Stimulated activated naive CD8-positive, alpha-beta T cell treated with anti-CD3 and anti-CD28 coated beads, Interleukin-15, Interleukin-2, amounts not matched to agents 100 U/mL and 50 U/mL, for 24 hours (primary cell): Measurements from ENCODE around the gene LHFPL3.
"Not testable (repeated sequence)": the region's sequence is repeated elsewhere in the genome, so short reads cannot be mapped to it uniquely, and the experiment has no call there.

ENCODE experiments used
- ATAC-seq: fragments of 150-1000 bp; cut with Tn5 transposase; one replicate; pipeline ENCODE4 v1.10.0; 2021
- DNase-seq: peaks from one replicate; pipeline ENCODE4 v3.0.0; 2021

Gene LHFPL3

DNA sequence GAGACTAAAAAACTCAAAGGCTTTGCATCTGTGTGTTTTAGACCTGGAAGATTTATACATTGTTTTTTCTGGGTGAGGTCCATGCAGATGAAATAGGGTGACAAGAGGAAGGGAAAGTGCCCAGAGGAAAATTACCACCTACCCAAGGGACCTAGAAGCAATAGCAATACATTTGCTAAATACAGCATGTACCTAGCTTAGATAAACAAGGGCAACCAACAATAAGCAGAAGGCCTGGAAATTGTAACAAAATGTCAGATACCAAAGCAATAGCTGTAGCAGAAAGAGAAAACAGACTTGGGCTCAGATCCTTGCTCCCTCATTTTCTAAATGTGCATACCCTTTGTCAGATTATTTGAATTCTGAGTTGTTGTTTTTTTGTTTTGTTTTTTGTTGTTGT lies 367.2 kb downstream of the LHFPL3 start:
- DNase-seq (no peak), ATAC-seq (no peak)

DNA sequence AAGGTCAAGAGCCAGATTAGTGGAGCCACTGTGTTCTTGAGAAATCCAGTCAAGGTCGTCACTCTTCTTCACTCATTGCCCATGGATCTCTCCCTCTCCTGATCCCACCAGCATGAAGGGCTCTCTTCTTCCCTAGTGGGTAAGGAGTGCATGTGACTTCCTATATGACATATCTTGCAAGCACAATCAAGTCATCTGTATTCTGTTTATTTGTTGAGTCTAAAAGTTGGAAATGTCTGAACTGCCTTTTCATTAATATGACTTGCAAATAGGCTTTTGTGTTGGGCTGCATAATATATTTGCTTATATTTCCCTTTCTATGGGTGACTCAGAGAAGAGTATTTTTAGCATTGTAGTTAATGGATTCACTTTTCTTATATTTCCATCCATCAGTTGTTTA lies 371.9 kb downstream of the LHFPL3 start:
- DNase-seq (no peak), ATAC-seq (no peak)

GRCh38 chr7:104721027-104721426 lies 392.6 kb downstream of the LHFPL3 start:
- DNase-seq, ATAC-seq: not testable (repeated sequence)

- no peak for ATAC-seq
- no peak for DNase-seq
These were observed 394.6 kb downstream of the LHFPL3 start for GRCh38 chr7:104723001-104723400.

DNA sequence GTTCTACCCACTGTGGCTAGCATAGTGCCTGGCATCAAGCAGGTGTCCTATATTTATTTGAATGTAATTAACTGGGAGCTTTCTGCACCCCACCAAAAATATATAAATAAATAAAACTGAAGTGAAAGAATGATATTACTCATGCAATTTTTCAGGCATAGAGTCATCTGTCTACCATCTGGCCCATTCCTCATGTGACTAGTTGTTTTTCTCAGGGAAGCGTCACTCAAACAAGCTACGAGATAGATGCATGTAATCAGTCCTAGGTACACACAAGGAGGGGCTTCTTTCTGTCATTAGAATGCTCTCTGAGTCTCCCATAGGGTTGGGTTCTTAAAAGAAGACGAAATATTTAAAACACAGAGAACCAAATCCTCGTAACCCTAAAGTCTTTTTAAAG lies 430.1 kb downstream of the LHFPL3 start:
- no peak for ATAC-seq

GRCh38 chr7:104761892-104762291 lies 433.5 kb downstream of the LHFPL3 start:
- DNase-seq (no peak), ATAC-seq (no peak)

More for the DNA sequence above, 430.1 kb downstream of the LHFPL3 start:
- no peak for DNase-seq

DNA sequence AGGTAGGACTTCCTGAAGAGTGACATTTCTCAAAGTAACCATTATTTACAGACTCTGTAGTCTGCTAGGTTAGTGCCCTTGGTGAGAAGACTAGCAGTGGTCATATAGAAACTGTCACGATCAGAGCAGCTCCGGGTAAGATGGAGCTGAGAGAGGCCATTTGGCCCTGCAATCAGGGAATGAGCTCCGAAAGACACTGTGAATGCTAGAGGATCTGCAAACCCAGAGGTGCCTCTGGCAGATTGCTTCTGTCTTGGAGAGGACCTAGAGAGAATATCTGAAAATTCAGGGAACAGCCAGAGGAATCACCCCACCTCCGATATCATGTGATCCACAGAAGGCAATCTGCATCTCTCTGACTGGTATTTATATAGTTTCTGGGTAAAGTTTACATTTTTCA lies 438.7 kb downstream of the LHFPL3 start:
- ATAC-seq: no peak
- DNase-seq: no peak

- no peak for ATAC-seq
These were observed 439.6 kb downstream of the LHFPL3 start for GRCh38 chr7:104767826-104768536.

DNA sequence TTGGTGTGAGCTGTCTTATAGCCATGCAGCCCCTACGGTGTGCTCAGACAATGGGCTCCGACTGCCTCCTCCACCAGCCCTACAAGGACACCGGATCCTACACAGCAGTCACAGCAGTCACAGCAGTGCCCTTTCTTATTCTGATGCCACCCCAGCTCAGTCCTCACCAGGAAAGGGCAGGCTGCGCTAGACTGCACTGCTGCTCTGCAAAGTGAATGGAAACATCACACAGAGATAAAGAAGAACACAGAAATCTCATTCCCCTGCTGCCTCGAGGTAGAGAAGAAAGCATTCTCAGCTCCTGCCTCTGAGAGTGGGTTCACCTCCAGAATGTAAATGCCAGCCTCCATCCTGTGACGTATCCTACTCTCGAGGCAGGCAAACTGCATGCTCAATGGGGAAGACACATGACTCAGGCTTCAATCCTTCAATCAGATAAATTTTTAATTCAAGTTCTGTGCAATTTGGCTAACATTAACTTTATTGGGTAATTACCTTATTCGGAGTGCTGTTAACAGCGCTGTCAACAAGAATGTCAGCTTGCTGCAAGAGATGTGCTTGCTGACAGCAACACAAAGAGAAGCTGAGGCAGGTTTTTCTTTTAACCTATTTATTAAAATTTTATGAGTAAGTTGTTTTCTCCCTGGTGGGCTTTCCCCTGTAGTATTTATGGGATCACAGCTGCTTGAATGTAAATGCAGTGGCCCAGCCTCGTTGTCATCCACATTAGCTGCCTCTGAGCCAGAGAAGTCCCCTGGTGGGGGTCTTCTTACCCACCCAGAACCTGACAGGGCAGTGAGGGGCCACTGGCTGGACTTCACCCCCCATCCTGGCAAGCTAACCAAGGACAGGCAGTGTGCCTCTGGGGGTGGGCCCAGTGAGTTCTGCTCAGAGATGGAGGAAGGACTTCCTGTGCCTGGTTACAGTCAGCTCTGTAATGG lies 444.3 kb downstream of the LHFPL3 start:
- DNase-seq (no peak), ATAC-seq (no peak)

More at GRCh38 chr7:104767826-104768536, 439.6 kb downstream of the LHFPL3 start:
- DNase-seq: no peak

DNA sequence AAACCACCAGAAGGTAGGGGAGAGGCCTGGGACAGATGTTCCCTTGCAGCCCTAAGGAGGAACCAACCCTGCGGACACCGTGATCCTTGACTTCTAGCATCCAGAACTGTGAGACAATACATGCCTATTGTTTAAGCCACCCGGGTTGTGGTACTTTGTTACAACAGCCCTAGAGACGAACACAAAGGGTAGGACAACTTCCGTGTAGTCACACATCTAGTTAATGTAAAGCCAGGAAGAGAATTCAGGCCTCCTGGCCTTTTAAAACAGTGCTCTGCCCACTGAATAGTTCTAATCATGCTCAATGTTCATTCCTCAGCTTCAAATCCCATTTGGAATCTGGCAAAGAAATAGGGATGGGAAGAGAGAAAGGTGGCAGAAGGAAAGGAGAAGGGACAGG lies 445.4 kb downstream of the LHFPL3 start:
- no peak for ATAC-seq
- DNase-seq: no peak

DNA sequence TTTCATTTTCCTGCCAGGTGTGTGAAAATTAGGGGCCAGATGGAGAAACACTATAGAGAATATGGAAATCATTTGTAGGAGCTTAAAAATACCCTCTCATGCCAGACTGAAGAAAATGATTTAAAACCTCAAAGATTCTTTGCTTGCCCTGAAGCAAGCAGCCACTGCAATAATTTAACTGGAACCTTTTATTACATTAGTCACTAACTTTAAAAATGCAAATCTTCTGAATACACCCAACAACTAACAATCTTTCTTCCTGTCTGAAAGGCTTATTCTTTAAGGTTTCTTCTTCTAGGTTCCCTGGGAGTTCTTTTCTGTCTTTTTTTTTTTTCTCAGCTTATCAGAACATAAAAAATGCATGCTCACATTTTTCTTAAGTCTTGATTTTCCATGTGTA lies 447.1 kb downstream of the LHFPL3 start:
- ATAC-seq (no peak), DNase-seq (no peak)

DNA sequence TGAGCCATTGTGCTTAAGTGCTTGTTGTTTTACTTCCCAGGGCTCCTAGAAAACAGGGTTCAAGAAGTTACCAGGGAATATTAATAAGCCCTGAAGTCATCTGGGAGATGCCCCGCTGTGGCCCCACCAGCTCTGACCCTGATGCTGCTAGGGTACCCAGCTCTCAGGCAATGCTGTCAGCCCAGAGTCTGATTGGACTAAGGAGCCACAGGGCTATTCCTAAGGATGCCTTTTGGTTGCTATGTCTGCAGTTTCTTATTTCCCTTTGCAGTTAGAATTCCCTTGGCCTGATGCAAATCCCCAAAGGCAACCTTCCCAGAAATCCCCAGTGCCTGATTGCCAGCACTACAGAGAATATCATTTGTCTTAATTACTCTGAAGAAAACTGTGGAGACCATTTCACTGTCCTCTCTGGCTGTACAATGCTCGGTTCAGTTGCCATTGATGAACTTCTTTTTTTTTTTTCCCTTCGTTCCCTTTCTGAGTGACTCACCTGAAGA lies 448.9 kb downstream of the LHFPL3 start:
- ATAC-seq: no peak
- DNase-seq: no peak

DNA sequence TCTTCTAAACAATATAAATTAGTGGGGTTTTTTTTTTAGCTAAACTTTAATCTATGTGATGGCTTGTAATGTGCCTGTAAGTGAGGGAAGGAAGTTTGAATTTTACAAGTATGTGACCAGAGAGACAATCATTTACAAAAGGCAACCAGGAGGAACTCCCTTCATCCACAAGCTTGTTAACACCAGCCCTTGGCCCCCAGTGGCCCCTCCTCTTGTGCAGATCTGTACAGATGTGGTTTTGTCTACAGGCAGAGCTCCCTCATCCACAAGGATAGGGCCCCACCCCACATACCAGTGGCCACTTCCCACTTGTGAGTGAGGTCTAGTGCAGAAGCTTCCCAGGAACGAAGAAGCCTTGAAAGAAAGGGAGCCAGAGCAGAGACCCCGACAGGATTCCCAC lies 451.5 kb downstream of the LHFPL3 start:
- DNase-seq (no peak), ATAC-seq (no peak)

GRCh38 chr7:104784686-104785085 lies 456.3 kb downstream of the LHFPL3 start:
- ATAC-seq (no peak), DNase-seq (no peak)

DNA sequence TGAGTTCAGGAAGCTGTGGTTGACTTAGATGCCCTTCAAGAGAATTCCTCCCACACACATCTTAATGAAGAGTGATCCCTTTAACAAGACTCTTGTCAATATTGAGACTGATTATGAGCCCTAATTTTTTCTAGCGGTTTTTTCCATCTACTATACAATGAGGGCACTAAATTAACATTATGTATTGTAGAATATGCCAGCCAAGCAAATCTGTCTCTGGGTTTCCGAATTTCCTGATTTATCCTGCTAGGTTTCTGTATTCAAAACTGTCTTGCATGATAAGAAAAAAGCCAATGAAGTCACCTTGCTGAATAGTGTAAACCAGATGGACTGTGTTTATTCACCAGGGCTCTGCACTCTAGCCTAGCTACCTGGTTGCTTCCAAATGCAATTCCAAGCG lies 461.4 kb downstream of the LHFPL3 start:
- ATAC-seq (no peak), DNase-seq (no peak)

DNA sequence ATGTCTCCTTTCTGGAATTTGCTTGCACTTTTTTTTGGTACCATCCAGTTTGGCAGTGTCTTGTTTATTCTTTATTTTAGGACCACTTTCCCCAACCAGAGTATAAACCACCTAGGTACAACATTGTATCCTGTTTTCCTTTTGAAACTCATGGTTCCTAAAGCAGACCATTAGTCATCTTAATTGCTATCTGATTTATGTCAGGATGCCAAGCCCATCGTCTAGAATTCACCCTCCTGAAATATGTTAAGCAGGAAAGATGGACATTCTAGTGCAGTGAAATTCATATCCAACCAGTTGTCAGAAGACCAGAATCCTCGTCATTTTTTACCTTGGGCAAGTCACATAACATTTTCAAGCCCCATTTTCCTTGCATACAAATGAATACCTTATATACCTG lies 462.0 kb downstream of the LHFPL3 start:
- DNase-seq (no peak), ATAC-seq (no peak)

- no peak for ATAC-seq
- no peak for DNase-seq
These were observed 462.7 kb downstream of the LHFPL3 start for GRCh38 chr7:104791080-104791479.

- ATAC-seq: no peak
- no peak for DNase-seq
These were observed 464.7 kb downstream of the LHFPL3 start for GRCh38 chr7:104793066-104793465.

DNA sequence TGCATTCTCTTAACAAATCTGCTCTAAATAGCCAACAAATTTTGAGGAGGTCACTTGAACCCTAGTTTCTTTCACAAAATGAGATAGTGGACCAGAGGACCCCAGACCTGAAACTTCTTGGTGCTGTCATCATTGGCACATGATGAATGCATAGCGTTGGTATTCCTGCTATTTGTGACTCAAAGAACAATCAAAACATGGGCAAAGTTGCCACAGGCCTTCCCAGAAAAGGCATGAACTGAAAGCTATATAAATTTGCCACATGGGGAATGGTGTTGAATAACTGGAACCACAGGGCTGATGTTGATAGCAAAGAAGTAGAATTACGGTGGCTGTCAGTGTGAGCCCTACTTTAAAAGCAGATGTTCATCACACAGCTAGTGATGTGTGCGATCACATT lies 465.8 kb downstream of the LHFPL3 start:
- no peak for ATAC-seq

GRCh38 chr7:104794589-104794988 lies 466.2 kb downstream of the LHFPL3 start:
- DNase-seq (no peak), ATAC-seq (no peak)

More for the DNA sequence above, 465.8 kb downstream of the LHFPL3 start:
- no peak for DNase-seq

GRCh38 chr7:104795086-104795485 lies 466.7 kb downstream of the LHFPL3 start:
- DNase-seq (no peak), ATAC-seq (no peak)

GRCh38 chr7:104795616-104796398 lies 467.4 kb downstream of the LHFPL3 start:
- no peak for DNase-seq
- no peak for ATAC-seq
